ENCODE results near the gene ZNF782. TPM values are rescaled to one million over a fixed set of nuclear protein-coding genes. Genes with fewer than 3 reads are reported as not detected.

The ZNF782 gene
- total RNA-seq, 1 experiment from 2014 or later: 6.7 TPM

DNA sequence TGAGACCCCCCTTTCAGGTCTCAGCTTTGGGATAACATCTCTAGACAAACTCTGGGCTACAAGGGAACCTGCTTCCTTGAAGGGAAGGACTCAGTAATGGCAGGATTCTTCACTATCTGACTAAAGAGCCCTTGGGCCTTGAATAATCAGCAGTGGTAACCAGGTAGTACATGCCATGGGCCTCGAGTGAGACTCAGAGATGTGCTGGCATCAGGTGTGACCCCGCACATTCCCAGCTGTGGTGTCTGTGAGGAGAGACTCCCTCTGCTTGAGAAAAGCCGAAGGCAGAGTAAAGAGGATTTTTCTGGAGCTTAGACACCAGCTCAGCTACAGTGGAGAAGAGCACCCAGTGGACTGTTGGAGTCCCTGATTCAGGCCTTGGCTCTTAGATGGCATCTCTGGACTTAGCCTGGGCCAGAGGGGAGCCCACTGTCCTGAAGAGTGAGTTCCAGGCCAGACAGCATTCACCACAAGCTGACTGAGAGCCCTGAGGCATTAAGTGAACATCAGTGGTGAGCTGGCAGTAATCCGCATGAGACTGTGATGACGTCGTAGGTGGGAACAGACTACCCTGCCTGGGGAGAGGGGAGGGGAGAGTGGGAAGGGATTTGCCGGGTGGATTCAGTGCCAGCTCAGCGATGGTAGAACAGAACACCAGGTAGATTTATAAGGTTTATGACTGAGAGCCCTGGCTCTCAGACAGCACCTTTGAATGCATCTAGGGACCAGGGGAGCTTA, 5.3 kb upstream of the ZNF782 start:
- ChIA-PET POLR2A (ENCODE audit: low non-redundant PET) (no interaction called here), CTCF (interaction anchor here (0.6 kb wide), 1 partner anchor 1031 kb away, joined by 3 read pairs; no protein-coding TSS in a partner anchor)
- Histone ChIP-seq H3K9me3 (ENCODE audit: low read depth, low read length, poor library complexity, severe bottlenecking) (no peaks in the 10 kb centered on the region), H3K4me1 (ENCODE audit: insufficient read depth, low read length, poor library complexity, severe bottlenecking) (no peaks in the 10 kb centered on the region), H3K4me3 (ENCODE audit: low read depth, low read length, poor library complexity, severe bottlenecking) (no peak overlapping the region), H3K27me3 (replicated peaks; ENCODE audit: insufficient read depth, low read depth, low read length, poor library complexity) (no peaks in the 10 kb centered on the region), H3K36me3 (ENCODE audit: insufficient read depth, low read length, poor library complexity, severe bottlenecking) (no peaks in the 10 kb centered on the region), H3K27ac (ENCODE audit: low read depth, low read length, poor library complexity, severe bottlenecking) (no peak overlapping the region)
- TF ChIP-seq EZH2 (IDR thresholded peaks at IDR 0.05; ENCODE audit: borderline replicate concordance, low read depth, low read length, poor library complexity, severe bottlenecking): no peak
- TF ChIP-seq, protein P1, sequence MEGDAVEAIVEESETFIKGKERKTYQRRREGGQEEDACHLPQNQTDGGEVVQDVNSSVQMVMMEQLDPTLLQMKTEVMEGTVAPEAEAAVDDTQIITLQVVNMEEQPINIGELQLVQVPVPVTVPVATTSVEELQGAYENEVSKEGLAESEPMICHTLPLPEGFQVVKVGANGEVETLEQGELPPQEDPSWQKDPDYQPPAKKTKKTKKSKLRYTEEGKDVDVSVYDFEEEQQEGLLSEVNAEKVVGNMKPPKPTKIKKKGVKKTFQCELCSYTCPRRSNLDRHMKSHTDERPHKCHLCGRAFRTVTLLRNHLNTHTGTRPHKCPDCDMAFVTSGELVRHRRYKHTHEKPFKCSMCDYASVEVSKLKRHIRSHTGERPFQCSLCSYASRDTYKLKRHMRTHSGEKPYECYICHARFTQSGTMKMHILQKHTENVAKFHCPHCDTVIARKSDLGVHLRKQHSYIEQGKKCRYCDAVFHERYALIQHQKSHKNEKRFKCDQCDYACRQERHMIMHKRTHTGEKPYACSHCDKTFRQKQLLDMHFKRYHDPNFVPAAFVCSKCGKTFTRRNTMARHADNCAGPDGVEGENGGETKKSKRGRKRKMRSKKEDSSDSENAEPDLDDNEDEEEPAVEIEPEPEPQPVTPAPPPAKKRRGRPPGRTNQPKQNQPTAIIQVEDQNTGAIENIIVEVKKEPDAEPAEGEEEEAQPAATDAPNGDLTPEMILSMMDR (conservative IDR thresholded peaks at IDR 0.05; ENCODE audit: low read depth, low read length): no peak
- intact Hi-C loops (cut with micrococcal nuclease; ENCODE audit: unreplicated experiment): loop anchor here (5.0 kb wide), 1 partner anchor 758 kb away; no protein-coding TSS in a partner anchor
- no TSS peak for BruUV-seq (replicated peaks)
- peak; percentile 52 for DNase-seq (ENCODE audit: low spot score)

DNA sequence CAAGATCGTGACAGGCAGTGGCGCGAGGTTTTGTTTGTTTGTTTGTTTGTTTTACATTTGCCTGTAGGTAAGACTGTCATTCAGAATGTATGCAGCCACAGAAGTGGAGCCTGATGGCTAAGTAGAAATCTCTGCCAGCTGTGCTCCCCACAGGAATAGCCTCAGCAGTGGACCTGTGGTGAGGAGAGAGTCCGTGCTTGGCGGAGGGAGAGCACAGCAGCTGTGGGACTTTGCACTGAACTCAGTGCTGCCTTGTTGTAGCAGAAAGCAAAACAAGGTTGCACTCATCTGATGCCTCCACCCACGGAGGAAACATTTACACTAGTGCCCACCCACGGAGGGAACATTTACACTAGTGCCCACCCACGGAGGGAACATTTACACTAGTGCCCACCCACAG, 4.4 kb upstream of the ZNF782 start:
- intact Hi-C loops (cut with micrococcal nuclease; ENCODE audit: unreplicated experiment): loop anchor here (5.0 kb wide), 1 partner anchor 759 kb away; no protein-coding TSS in a partner anchor
- ChIA-PET CTCF (no interaction called here), POLR2A (ENCODE audit: low non-redundant PET) (no interaction called here)
- no peak for TF ChIP-seq EZH2 (IDR thresholded peaks at IDR 0.05; ENCODE audit: borderline replicate concordance, low read depth, low read length, poor library complexity, severe bottlenecking)
- TF ChIP-seq, protein P1 (conservative IDR thresholded peaks at IDR 0.05; ENCODE audit: low read depth, low read length): no peak
- Histone ChIP-seq H3K4me1 (ENCODE audit: insufficient read depth, low read length, poor library complexity, severe bottlenecking) (no peaks in the 10 kb centered on the region), H3K27me3 (replicated peaks; ENCODE audit: insufficient read depth, low read depth, low read length, poor library complexity) (no peaks in the 10 kb centered on the region), H3K27ac (ENCODE audit: low read depth, low read length, poor library complexity, severe bottlenecking) (no peak overlapping the region), H3K9me3 (ENCODE audit: low read depth, low read length, poor library complexity, severe bottlenecking) (no peaks in the 10 kb centered on the region), H3K36me3 (ENCODE audit: insufficient read depth, low read length, poor library complexity, severe bottlenecking) (no peaks in the 10 kb centered on the region), H3K4me3 (ENCODE audit: low read depth, low read length, poor library complexity, severe bottlenecking) (no peak overlapping the region)
- BruUV-seq (replicated peaks): no TSS peak
- no peak for DNase-seq (ENCODE audit: low spot score)

DNA sequence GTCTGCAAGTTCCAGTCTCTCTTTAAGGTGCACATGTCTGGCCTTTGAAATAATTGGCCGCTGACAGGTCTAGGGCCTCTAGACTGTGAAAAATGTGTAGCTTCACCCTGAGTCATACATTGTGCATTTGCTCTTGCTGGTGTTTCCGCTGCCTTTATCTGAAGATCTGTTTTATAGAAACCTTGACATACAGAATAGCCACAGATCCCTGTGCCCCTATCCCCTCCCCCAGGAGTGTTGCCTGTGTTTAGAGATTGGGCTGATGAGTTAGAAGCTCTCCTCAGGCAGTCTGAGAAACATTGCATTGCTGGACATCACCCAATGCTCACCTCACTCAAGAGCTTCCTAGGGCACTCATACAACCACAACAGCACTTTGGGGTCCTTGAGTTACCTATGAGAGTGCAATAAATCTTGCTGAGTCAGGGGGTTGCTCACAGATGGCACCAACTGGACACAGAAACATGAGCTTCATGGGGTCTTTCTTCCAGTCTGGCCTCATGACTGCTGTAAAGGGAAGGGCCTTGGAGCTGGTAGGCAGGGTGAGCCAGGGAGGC, 3.8 kb upstream of the ZNF782 start:
- H3K36me3 ChIP-seq (ENCODE audit: insufficient read depth, low read length, poor library complexity, severe bottlenecking): no peaks in the 10 kb centered on the region
- H3K9me3 ChIP-seq (ENCODE audit: low read depth, low read length, poor library complexity, severe bottlenecking): no peaks in the 10 kb centered on the region
- ChIA-PET CTCF (interaction anchor here (0.6 kb wide), 1 partner anchor 15 kb away, joined by 3 read pairs; no protein-coding TSS in a partner anchor), POLR2A (ENCODE audit: low non-redundant PET) (no interaction called here)
- DNase-seq (ENCODE audit: low spot score): no peak
- H3K27ac ChIP-seq (ENCODE audit: low read depth, low read length, poor library complexity, severe bottlenecking): no peak overlapping the region
- TF ChIP-seq EZH2 (IDR thresholded peaks at IDR 0.05; ENCODE audit: borderline replicate concordance, low read depth, low read length, poor library complexity, severe bottlenecking): no peak
- TF ChIP-seq, protein P1 (conservative IDR thresholded peaks at IDR 0.05; ENCODE audit: low read depth, low read length): no peak
- no peaks in the 10 kb centered on the region for H3K27me3 ChIP-seq (replicated peaks; ENCODE audit: insufficient read depth, low read depth, low read length, poor library complexity)
- no peaks in the 10 kb centered on the region for H3K4me1 ChIP-seq (ENCODE audit: insufficient read depth, low read length, poor library complexity, severe bottlenecking)
- BruUV-seq (replicated peaks): no TSS peak
- no peak overlapping the region for H3K4me3 ChIP-seq (ENCODE audit: low read depth, low read length, poor library complexity, severe bottlenecking)
- intact Hi-C loops (cut with micrococcal nuclease; ENCODE audit: unreplicated experiment): loop anchor here (5.0 kb wide), 1 partner anchor 759 kb away; no protein-coding TSS in a partner anchor

Measured in A673 (cell line).